GM18867 (cell line): ENCODE results near the gene PDE4D.

Source experiments
- ATAC-seq: cut with Tn5 transposase; IDR thresholded peaks from one replicate; pipeline ENCODE4 v1.9.1; 2021; ENCODE audit warnings: mild to moderate bottlenecking, moderate library complexity; ENCODE audit not compliant: unreplicated experiment

Gene PDE4D

GRCh38 chr5:59893429-59894227, at the start of gene PDE4D:
Gene PDE4D (minus strand): TSS chr5:59893726.
- ATAC-seq = no peak

GRCh38 chr5:59937633-59938032, 44.1 kb upstream of the PDE4D start:
- peak; percentile 53 for ATAC-seq

- ATAC-seq = no peak
These were observed 29.9 kb upstream of the PDE4D start for GRCh38 chr5:59923465-59923864.

- ATAC-seq = no peak
These were observed 28.7 kb upstream of the PDE4D start for GRCh38 chr5:59922220-59922619.

- ATAC-seq = no peak
These were observed 28.3 kb upstream of the PDE4D start for GRCh38 chr5:59921816-59922215.

- no peak for ATAC-seq
These were observed 26.0 kb upstream of the PDE4D start for GRCh38 chr5:59919484-59919883.

- ATAC-seq = no peak
These were observed 23.6 kb upstream of the PDE4D start for GRCh38 chr5:59917121-59917520.

- no peak for ATAC-seq
These were observed 11.7 kb upstream of the PDE4D start for GRCh38 chr5:59905188-59905587.

- no peak for ATAC-seq
These were observed 3.5 kb upstream of the PDE4D start for GRCh38 chr5:59897075-59897474.

- no peak for ATAC-seq
These were observed 1.4 kb downstream of the PDE4D start for GRCh38 chr5:59891962-59892643.

- ATAC-seq = no peak
These were observed 6.3 kb downstream of the PDE4D start for GRCh38 chr5:59887274-59887673.

GRCh38 chr5:59874675-59875074, 18.9 kb downstream of the PDE4D start:
- ATAC-seq = no peak

- ATAC-seq = no peak
These were observed 20.4 kb downstream of the PDE4D start for GRCh38 chr5:59873113-59873512.

GRCh38 chr5:59866661-59867060, 26.9 kb downstream of the PDE4D start:
- ATAC-seq = no peak

- ATAC-seq = no peak
These were observed 28.8 kb downstream of the PDE4D start for GRCh38 chr5:59864718-59865117.

- ATAC-seq = no peak
These were observed 29.7 kb downstream of the PDE4D start for GRCh38 chr5:59863777-59864176.

- no peak for ATAC-seq
These were observed 37.2 kb downstream of the PDE4D start for GRCh38 chr5:59856358-59856757.

GRCh38 chr5:59850766-59851165, 42.8 kb downstream of the PDE4D start:
- no peak for ATAC-seq

GRCh38 chr5:59847586-59847985, 45.9 kb downstream of the PDE4D start:
- ATAC-seq = no peak

GRCh38 chr5:59845730-59846129, 47.8 kb downstream of the PDE4D start:
- no peak for ATAC-seq

- no peak for ATAC-seq
These were observed 49.9 kb downstream of the PDE4D start for GRCh38 chr5:59843511-59844213.

- ATAC-seq = no peak
These were observed 50.5 kb downstream of the PDE4D start for GRCh38 chr5:59842999-59843398.
